ENCODE measurements around the gene BTRC.

BTRC gene

DNA sequence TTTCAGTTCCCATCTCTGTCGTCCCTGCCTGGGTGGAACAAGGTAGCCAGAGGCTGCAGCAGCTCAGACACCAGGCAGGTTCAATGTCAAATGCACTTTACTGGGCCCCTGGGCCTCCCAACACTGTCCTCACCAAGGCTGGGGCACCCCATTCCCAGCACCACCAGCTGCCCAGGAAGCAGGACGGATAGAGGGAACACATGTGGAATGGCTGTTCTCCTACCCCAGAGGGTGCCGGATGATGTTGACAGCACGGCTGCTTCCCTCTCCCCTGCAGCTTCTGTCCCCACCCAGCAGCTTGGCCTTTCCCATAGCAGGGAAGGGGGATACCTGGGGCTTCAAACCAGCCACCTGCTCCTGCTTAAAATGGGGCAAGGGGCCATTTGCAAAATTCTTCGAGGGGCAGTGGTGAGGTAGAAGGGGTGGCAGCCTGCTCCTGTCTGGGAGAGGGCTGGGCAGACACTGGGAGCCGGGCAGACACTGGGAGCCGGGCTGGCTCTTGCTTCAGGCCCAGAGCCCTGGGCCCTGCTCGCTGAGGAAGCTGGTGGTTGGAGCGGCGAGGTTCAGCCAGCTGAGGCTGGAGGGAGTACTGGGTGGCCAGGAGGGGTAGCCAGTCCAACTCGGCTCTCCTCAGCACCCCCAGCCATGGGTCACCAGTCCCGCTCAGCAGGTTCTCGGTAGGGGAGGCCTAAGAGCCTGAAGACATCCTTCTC is 225.0 kb downstream of the BTRC start:
- ChIA-PET CTCF (interaction anchor here (1.0 kb wide), 1 partner anchor 9 kb away, joined by 4 read pairs; no protein-coding TSS in a partner anchor), POLR2A (interaction anchor here (0.6 kb wide), 1 partner anchor 90 kb away, joined by 3 read pairs; no protein-coding TSS in a partner anchor)
- TF ChIP-seq ZNF384 (IDR thresholded peaks at IDR 0.05) (no peak), LEF1 (IDR thresholded peaks at IDR 0.05; ENCODE audit: borderline replicate concordance) (no peak), HDGF (IDR thresholded peaks at IDR 0.05; ENCODE audit: borderline replicate concordance) (no peak), FOXM1 (IDR thresholded peaks at IDR 0.05; ENCODE audit: borderline replicate concordance) (no peak), NFRKB (IDR thresholded peaks at IDR 0.05) (no peak), TARDBP (IDR thresholded peaks at IDR 0.05) (no peak), L3MBTL2 (conservative IDR thresholded peaks at IDR 0.05) (no peak), CTBP1 (IDR thresholded peaks at IDR 0.05; ENCODE audit: borderline replicate concordance) (no peak)
- TF ChIP-seq, protein P1, sequence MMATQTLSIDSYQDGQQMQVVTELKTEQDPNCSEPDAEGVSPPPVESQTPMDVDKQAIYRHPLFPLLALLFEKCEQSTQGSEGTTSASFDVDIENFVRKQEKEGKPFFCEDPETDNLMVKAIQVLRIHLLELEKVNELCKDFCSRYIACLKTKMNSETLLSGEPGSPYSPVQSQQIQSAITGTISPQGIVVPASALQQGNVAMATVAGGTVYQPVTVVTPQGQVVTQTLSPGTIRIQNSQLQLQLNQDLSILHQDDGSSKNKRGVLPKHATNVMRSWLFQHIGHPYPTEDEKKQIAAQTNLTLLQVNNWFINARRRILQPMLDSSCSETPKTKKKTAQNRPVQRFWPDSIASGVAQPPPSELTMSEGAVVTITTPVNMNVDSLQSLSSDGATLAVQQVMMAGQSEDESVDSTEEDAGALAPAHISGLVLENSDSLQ (IDR thresholded peaks at IDR 0.05) = no peak
- DNase-seq (ENCODE audit: extremely low spot score) = no peak

DNA sequence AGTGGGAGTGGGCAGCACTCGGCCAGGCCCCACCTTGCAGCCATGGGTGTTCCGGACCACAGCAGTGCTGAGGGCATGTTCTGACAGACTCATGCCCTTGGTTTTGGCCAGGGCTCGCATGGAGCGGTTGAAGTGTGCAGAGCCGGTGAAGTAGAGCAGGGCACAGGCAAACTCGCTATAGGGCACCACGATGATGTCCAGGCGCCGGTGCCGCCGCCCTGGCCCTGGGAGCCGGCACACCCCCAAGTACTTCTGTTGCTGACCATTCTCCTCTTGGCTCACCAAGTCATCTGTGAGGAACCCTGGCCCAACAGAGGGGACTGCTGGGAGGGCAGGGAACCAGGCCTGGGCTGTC is 225.5 kb downstream of the BTRC start:
- DNase-seq (ENCODE audit: extremely low spot score) = no peak
- ChIA-PET CTCF (no interaction called here), POLR2A (no interaction called here)
- TF ChIP-seq TARDBP (IDR thresholded peaks at IDR 0.05) (no peak), BHLHE40 (IDR thresholded peaks at IDR 0.05; ENCODE audit: borderline replicate concordance) (no peak), FOXM1 (IDR thresholded peaks at IDR 0.05; ENCODE audit: borderline replicate concordance) (no peak), FOXK2 (IDR thresholded peaks at IDR 0.05) (no peak), SUZ12 (IDR thresholded peaks at IDR 0.05) (no peak), HDGF (IDR thresholded peaks at IDR 0.05; ENCODE audit: borderline replicate concordance) (no peak), SP1 (IDR thresholded peaks at IDR 0.05) (no peak), CTBP1 (IDR thresholded peaks at IDR 0.05; ENCODE audit: borderline replicate concordance) (no peak), ELF4 (IDR thresholded peaks at IDR 0.05) (no peak), FOXA1 (IDR thresholded peaks at IDR 0.05) (no peak), L3MBTL2 (conservative IDR thresholded peaks at IDR 0.05) (no peak), ARNT (IDR thresholded peaks at IDR 0.05) (no peak), NFRKB (IDR thresholded peaks at IDR 0.05) (no peak), LEF1 (IDR thresholded peaks at IDR 0.05; ENCODE audit: borderline replicate concordance) (no peak), ZNF384 (IDR thresholded peaks at IDR 0.05) (no peak)
- TF ChIP-seq, protein P1 (IDR thresholded peaks at IDR 0.05) = no peak

DNA sequence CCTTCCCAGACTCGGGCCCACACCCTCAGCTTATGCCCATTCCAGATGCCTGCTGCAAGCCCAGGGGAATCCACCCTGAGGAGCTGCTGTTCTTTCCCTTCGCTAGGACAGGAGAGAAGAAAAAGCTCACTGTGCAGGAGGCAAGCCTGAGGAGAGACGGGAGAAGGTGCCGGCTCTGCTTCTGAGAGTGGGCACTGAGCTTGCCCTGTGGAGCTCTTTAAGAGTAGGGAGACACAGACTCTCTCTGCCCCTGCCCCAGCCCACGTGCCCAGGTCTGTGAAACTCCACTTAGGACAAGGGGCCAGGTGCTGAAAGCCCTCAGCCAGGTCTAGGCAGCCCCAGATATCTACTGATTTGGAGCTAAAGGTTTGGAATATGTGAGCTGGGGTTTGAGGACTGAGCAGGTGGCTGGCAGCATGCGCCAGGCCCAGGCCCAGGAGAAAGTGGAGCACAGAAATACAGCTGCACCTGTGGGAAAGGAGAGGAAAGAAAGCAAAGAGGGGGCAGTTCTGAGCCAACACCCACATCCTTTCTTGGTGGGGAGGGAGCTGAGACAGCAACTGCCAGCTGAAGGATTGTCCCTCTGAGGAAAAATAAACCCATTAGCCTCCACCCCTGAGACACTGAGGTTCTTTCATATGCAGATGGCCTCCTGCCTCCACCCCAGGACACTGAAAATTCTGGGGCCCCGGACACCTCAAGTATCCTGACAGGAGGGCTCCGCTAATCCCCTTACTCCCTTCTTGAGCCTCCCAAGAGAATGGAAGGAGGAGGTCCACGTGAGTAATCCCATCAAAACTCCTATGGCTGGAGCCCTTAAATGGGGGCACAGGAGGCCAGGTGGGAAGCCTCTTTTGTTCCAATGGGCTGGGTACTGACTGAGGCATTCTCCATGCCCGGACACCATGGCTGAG is 226.8 kb downstream of the BTRC start:
- POLR2A ChIA-PET = interaction anchor here (1.5 kb wide), 1 partner anchor 288 kb away, joined by 3 read pairs; no protein-coding TSS in a partner anchor
- DNase-seq (ENCODE audit: extremely low spot score) = no peak
- no peak for TF ChIP-seq FOXA1 (IDR thresholded peaks at IDR 0.05)
- TF ChIP-seq, protein P1 (IDR thresholded peaks at IDR 0.05) = no peak
- no peak for TF ChIP-seq NFRKB (IDR thresholded peaks at IDR 0.05)
- no peak for TF ChIP-seq HDGF (IDR thresholded peaks at IDR 0.05; ENCODE audit: borderline replicate concordance)
- TF ChIP-seq SUZ12 (IDR thresholded peaks at IDR 0.05) = no peak
- no peak for TF ChIP-seq TARDBP (IDR thresholded peaks at IDR 0.05)
- no peak for TF ChIP-seq CTBP1 (IDR thresholded peaks at IDR 0.05; ENCODE audit: borderline replicate concordance)
- no peak for TF ChIP-seq ARNT (IDR thresholded peaks at IDR 0.05)
- TF ChIP-seq SP1 (IDR thresholded peaks at IDR 0.05) = no peak
- TF ChIP-seq LEF1 (IDR thresholded peaks at IDR 0.05; ENCODE audit: borderline replicate concordance) = no peak
- TF ChIP-seq BHLHE40 (IDR thresholded peaks at IDR 0.05; ENCODE audit: borderline replicate concordance) = no peak
- TF ChIP-seq FOXM1 (IDR thresholded peaks at IDR 0.05; ENCODE audit: borderline replicate concordance) = no peak
- no peak for TF ChIP-seq ELF4 (IDR thresholded peaks at IDR 0.05)
- TF ChIP-seq L3MBTL2 (conservative IDR thresholded peaks at IDR 0.05) = no peak
- no peak for TF ChIP-seq FOXK2 (IDR thresholded peaks at IDR 0.05)
- TF ChIP-seq ZNF384 (IDR thresholded peaks at IDR 0.05) = no peak
- CTCF ChIA-PET = no interaction called here

DNA sequence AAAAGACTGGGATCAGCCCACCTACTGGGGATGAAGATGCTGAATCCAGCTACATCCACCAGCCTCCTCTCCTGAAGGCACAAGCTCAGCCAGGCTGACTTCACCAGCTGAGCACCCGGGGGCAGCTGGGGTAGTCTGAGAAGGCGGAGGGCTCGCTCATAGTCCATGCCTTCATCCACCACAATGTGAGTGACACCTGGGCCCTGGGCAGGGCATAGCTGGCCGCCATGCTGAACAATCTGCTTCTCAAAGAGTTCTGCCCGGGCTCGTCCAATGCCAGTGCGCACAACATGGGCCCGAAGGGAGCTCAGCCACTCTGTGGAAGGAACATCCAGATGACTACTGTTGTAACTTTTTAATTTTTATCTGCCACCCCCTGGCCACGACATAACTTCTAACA is 231.9 kb downstream of the BTRC start:
- DNase-seq (ENCODE audit: extremely low spot score) = no peak
- no peak for TF ChIP-seq BHLHE40 (IDR thresholded peaks at IDR 0.05; ENCODE audit: borderline replicate concordance)
- no peak for TF ChIP-seq ARNT (IDR thresholded peaks at IDR 0.05)
- TF ChIP-seq FOXK2 (IDR thresholded peaks at IDR 0.05) = no peak
- no peak for TF ChIP-seq SP1 (IDR thresholded peaks at IDR 0.05)
- no peak for TF ChIP-seq ZNF384 (IDR thresholded peaks at IDR 0.05)
- TF ChIP-seq CTBP1 (IDR thresholded peaks at IDR 0.05; ENCODE audit: borderline replicate concordance) = no peak
- no peak for TF ChIP-seq NFRKB (IDR thresholded peaks at IDR 0.05)
- TF ChIP-seq SUZ12 (IDR thresholded peaks at IDR 0.05) = no peak
- TF ChIP-seq HDGF (IDR thresholded peaks at IDR 0.05; ENCODE audit: borderline replicate concordance) = no peak
- TF ChIP-seq, protein P1 (IDR thresholded peaks at IDR 0.05) = no peak
- TF ChIP-seq FOXA1 (IDR thresholded peaks at IDR 0.05) = no peak
- no peak for TF ChIP-seq ELF4 (IDR thresholded peaks at IDR 0.05)
- no peak for TF ChIP-seq LEF1 (IDR thresholded peaks at IDR 0.05; ENCODE audit: borderline replicate concordance)
- CTCF ChIA-PET = interaction anchor here (0.6 kb wide), 1 partner anchor 327 kb away, joined by 4 read pairs; no protein-coding TSS in a partner anchor
- POLR2A ChIA-PET = no interaction called here
